Measurements from ENCODE around the gene CCDC178.

- TF ChIP-seq POLR2A (IDR thresholded peaks at IDR 0.05; ENCODE audit: low read depth, low read length): no peak
- no peak for TF ChIP-seq POLR2AphosphoS5 (IDR thresholded peaks at IDR 0.05; ENCODE audit: low read depth, low read length)
- no peak for TF ChIP-seq TAF1 (IDR thresholded peaks at IDR 0.05; ENCODE audit: borderline replicate concordance, low read depth, low read length)
These were observed 363.9 kb downstream of the CCDC178 start for GRCh38 chr18:33076601-33077000.
